ENCODE results near the gene RGS10.

DNA sequence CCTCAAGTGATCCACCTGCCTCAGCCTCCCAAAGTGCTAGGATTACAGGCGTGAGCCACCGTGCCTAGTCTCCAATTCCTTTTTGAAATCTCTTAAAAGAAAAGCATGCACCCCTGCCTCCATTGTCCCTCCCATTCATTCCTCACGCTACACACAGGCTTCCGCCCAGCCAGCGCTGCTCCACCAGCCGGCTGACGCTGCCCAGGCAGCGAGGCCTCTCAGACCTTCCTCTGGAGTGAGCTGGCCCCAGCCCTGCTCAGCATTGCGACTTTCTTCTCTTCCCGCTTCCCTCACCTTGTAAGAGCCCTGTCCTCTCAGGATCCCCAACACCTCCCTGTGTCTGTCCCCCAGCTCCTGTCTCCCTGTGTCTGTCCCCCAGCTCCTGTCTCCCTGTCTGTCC is 23.6 kb downstream of the RGS10 start:
- no peak for TF ChIP-seq CTCF (conservative IDR thresholded peaks at IDR 0.05; ENCODE audit: low read length)
- no peak for TF ChIP-seq EZH2phosphoT487 (IDR thresholded peaks at IDR 0.05; ENCODE audit: borderline replicate concordance)
